GM18951 (cell line): Measurements from ENCODE around the gene LDLRAD4.

Source experiments
- POLR2A ChIP-seq: IDR thresholded peaks from 4 replicates; pipeline ENCODE4 v1.6.1; 2011; ENCODE audit warnings: mild to moderate bottlenecking; ENCODE audit not compliant: insufficient read length, insufficient read depth; ENCODE audit errors: extremely low read depth
- in situ Hi-C: fragments of 300-500 bp; cut with MboI; formaldehyde crosslinking; loops from one replicate; pipeline ENCODE4 v1.12.0; 2022; ENCODE audit warnings: low sequenced_read_pairs, mixed read lengths, inconsistent platforms; ENCODE audit not compliant: unreplicated experiment

LDLRAD4 gene

DNA sequence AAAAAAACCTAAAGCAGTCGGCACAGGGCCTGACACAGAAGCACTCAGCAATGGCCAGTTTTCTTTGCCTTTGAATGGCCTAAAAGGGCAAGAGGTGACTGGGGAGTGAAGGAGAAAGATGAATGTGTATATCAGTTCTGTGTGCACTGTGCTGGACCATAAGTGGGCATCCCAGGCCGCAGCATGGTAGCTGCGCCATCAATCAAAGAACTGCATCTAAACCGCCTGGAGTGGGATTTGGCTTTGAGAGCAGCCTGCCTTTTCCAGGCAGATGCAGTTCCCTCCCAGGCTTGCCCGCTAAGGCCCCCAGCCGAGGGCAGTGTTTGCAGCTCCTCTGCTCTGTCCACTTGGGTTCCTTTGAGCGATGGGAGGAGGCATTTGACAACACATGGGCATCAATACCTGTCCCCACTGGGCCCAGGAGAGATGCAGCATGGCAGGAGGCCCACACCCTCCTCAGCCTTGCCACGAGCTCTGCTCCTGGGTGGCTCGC is 363.7 kb downstream of the LDLRAD4 start:
- TF ChIP-seq POLR2A, result no peak
- in situ Hi-C loops, result no loop called here

- no peak for TF ChIP-seq POLR2A
- in situ Hi-C loops, result no loop called here
Observed at GRCh38 chr18:13583576-13584550, 365.3 kb downstream of the LDLRAD4 start.

DNA sequence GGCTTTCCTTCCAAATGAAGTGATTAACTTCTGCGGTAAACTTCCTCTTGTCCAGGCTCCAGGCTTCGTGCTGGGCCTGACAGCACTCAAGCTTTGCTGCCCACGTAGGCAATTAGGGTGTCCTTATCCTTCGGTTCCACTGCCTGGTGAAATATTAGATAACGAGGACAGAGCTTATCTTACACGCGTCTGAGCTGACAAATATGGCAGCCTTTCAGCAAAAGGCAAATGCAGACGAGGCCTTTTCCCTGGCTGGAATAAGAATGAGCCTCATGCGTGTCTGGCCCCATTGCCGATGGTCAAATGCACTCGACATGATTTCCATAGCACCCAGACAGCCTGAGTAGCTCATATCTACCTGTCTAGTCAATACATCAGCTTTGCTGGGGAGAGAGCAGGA is 366.3 kb downstream of the LDLRAD4 start:
- TF ChIP-seq POLR2A, result no peak
- in situ Hi-C loops, result no loop called here

DNA sequence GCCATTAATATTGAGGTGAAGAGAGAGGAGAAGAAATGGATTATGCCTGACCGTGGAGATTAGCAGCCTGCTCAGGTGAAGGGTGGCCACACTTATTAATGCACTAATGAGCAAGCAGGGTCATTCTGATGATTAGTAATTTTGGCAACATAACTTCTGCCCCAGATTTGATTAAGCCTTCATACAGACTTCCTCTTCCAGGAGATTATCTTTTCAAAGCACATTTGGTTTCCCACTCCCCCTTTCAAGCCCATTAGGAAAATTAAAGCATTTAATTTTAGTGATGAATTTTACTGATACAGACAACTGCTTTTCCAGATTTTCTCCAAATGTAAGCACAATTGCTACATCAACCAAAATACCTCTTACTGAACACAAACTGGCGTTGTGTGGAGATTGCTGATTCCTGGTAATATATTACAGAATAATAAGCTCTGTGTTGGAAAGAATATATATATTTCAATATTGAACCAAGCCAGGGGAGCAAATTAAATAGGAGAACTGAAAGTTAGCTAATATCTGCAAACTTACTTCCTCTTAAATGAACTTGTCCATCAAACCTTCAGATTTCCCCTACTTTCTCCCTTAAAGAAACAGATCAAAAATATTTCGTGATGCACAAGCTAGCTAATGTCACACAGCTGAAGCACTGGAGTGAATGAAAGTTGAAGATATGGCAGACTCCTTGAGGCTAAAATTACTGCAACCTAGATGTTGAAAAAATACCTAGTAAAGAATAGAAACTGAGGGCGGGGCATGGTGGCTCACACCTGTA is 367.0 kb downstream of the LDLRAD4 start:
- in situ Hi-C loops, result no loop called here
- no peak for TF ChIP-seq POLR2A

DNA sequence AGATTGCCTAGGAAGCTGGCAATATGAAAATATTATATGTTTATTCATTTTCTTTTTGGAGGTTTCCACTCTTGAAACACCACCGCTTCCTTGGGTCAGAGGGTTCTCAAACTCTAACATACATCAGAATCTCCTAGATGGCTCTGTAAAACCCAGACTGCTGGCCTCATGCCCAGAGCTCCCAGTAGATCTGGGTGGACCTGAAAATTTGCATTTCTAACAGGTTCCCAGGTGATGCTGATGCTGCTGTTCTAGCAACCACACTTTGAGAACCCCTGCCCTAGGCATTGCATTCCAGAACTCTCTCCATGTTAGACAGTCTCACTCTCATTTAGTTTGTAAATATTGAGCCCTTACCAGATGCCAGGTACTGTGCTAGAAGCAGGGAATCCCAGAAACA is 368.4 kb downstream of the LDLRAD4 start:
- in situ Hi-C loops, result no loop called here
- no peak for TF ChIP-seq POLR2A

- in situ Hi-C loops, result no loop called here
- TF ChIP-seq POLR2A, result no peak
Observed at GRCh38 chr18:13587477-13587876, 368.9 kb downstream of the LDLRAD4 start.

- in situ Hi-C loops, result no loop called here
- TF ChIP-seq POLR2A, result no peak
Observed at GRCh38 chr18:13587937-13588336, 369.4 kb downstream of the LDLRAD4 start.

DNA sequence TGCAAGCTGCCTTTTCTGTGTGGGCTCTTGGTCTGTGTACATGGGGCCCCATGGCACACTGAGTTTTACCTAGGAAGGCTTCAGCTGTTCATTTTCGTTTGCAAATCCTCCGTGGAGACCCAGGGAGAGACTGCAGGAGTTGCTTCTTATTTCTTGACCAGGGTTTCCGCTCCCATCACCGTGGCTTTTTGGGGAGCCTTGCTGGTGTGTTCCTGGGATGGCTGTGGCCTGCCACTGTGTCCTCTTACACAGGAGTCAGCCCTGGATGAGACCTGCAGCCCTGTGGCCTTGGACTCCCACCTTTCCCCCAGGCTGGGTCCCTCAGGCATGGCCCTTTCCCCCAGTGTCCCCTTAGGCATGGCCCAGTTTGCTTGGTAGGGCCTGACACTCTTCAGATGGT is 370.8 kb downstream of the LDLRAD4 start:
- in situ Hi-C loops, result no loop called here
- no peak for TF ChIP-seq POLR2A

- TF ChIP-seq POLR2A, result no peak
- in situ Hi-C loops, result no loop called here
Observed at GRCh38 chr18:13589943-13590342, 371.4 kb downstream of the LDLRAD4 start.

GRCh38 chr18:13592246-13592645 is 373.7 kb downstream of the LDLRAD4 start:
- TF ChIP-seq POLR2A, result no peak
- in situ Hi-C loops, result no loop called here

DNA sequence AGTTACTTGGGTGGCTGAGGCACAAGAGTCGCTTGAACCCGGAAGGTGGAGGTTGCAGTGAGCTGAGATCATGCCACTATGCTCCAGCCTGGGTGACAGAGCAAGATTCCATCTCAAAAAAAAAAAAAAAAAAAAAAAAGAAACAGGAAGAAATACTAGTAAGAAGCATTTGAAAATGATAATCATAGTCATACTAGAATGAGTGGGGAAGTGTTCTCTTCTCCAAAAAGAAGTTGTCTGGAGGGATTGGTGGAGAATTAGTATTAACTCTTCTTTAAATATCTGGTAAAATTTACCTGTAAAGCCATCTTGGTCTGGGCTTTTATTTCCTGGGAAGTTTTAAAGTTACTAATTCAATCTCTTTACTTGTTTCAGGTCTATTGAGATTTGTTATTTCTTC is 376.0 kb downstream of the LDLRAD4 start:
- in situ Hi-C loops, result no loop called here

DNA sequence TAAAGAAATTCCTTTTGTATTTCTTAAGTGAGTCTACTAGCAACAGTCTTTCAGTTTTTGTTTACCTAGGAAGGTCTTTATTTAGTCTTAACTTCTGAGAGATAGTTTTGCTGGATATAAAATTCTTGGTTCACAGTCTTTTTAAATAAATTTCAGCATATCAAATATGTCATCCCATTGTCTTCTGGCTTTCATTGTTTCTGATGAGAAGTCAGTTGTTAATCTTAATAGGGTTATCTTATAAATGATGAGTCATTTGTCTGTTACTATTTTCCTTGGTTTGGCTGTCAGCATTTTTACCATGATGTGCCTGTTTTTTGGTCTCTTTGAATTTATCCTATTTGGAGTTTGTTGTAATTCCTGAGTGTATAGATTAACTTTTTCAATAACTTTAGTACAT is 378.5 kb downstream of the LDLRAD4 start:
- TF ChIP-seq POLR2A, result no peak
- in situ Hi-C loops, result no loop called here

More for the DNA sequence above, 376.0 kb downstream of the LDLRAD4 start:
- no peak for TF ChIP-seq POLR2A

GRCh38 chr18:13598591-13598990 is 380.0 kb downstream of the LDLRAD4 start:
- TF ChIP-seq POLR2A, result no peak
- in situ Hi-C loops, result no loop called here
